IMR-90 (cell line): Measurements from ENCODE around the gene CRYGN. TPM values are rescaled to one million over a fixed set of nuclear protein-coding genes. Genes with fewer than 3 reads are reported as not detected.

Experiments used
- ATAC-seq: fragments of 200-7000 bp; cut with Tn5 transposase; 2 replicates; pipeline ENCODE4 v1.9.1; 2020; ENCODE audit warnings: low read depth, mild to moderate bottlenecking, moderate library complexity
- BruUV-seq: library from RNA; stranded (reverse); fragments of 400-500 nt; replicated peaks from 2 replicates; lab custom pipeline; 2021; lab: Mats Ljungman, UMichigan
- CTCF ChIA-PET: fragments of 300-600 bp; formaldehyde crosslinking; extraction: SDS; loops from one replicate; lab custom pipeline; 2021; ENCODE audit warnings: antibody characterized with exemption; lab: Yijun Ruan, JAX
- POLR2A ChIA-PET: fragments of 300-600 bp; sonication (Branson Sonifier 250); formaldehyde crosslinking; loops from one replicate; lab custom pipeline; 2022; ENCODE audit warnings: antibody characterized with exemption; ENCODE audit not compliant: unreplicated experiment; lab: Charles Lee
- DNase-seq: peaks from one replicate; pipeline ENCODE4 v3.0.0; 2013
- H2AFZ ChIP-seq: replicated peaks from 2 replicates; pipeline ENCODE3; 2013; ENCODE audit warnings: low read length, mild to moderate bottlenecking; ENCODE audit not compliant: poor library complexity
- H2AK5ac ChIP-seq: 2 replicates; pipeline ENCODE4 v1.6.1; 2013; ENCODE audit warnings: low read depth, low read length, inconsistent platforms
- H2AK9ac ChIP-seq: replicated peaks from 2 replicates; pipeline ENCODE3; 2013; ENCODE audit warnings: mild to moderate bottlenecking, low read depth, low read length, moderate library complexity; ENCODE audit not compliant: poor library complexity
- H2BK120ac ChIP-seq: 2 replicates; pipeline ENCODE4 v1.6.1; 2013; ENCODE audit warnings: low read depth, low read length, inconsistent platforms
- H2BK15ac ChIP-seq: 3 replicates; pipeline ENCODE4 v1.6.1; 2013; ENCODE audit warnings: low read depth, low read length, inconsistent platforms
- H2BK20ac ChIP-seq: 2 replicates; pipeline ENCODE4 v1.6.1; 2013; ENCODE audit warnings: low read depth, mild to moderate bottlenecking, inconsistent platforms, low read length, moderate library complexity
- H2BK5ac ChIP-seq: 2 replicates; pipeline ENCODE4 v1.6.1; 2013; ENCODE audit warnings: mild to moderate bottlenecking, low read depth, low read length, inconsistent platforms; ENCODE audit not compliant: poor library complexity, severe bottlenecking
- H3K14ac ChIP-seq: replicated peaks from 2 replicates; pipeline ENCODE4 v1.6.1; 2013; ENCODE audit warnings: low read depth, low read length, inconsistent platforms
- H3K18ac ChIP-seq: 2 replicates; pipeline ENCODE4 v1.6.1; 2013; ENCODE audit warnings: low read depth, low read length, control low read depth
- H3K23ac ChIP-seq: 2 replicates; pipeline ENCODE4 v1.6.1; 2013; ENCODE audit warnings: low read depth, low read length, inconsistent platforms
- H3K27ac ChIP-seq: 2 replicates; pipeline ENCODE4 v1.5.1; 2013; ENCODE audit warnings: mild to moderate bottlenecking, control low read depth, low read length; ENCODE audit not compliant: insufficient read depth
- H3K27me3 ChIP-seq: 2 replicates; pipeline ENCODE4 v1.6.1; 2013; ENCODE audit warnings: low read length; ENCODE audit not compliant: control insufficient read depth, insufficient read depth
- H3K36me3 ChIP-seq: 2 replicates; pipeline ENCODE4 v1.6.1; 2013; ENCODE audit warnings: low read length, mixed read lengths; ENCODE audit not compliant: control insufficient read depth, insufficient read depth
- H3K4ac ChIP-seq: 2 replicates; pipeline ENCODE4 v1.6.1; 2013; ENCODE audit warnings: low read depth, low read length, inconsistent platforms
- H3K4me1 ChIP-seq: 2 replicates; pipeline ENCODE4 v1.6.1; 2013; ENCODE audit warnings: low read length, mixed read lengths; ENCODE audit not compliant: control insufficient read depth, insufficient read depth
- H3K4me2 ChIP-seq: 2 replicates; pipeline ENCODE4 v1.6.1; 2013; ENCODE audit warnings: low read depth, mild to moderate bottlenecking, control low read depth, low read length, moderate library complexity
- H3K4me3 ChIP-seq: 2 replicates; pipeline ENCODE4 v1.5.1; 2013; ENCODE audit warnings: low read depth, mild to moderate bottlenecking, control low read depth, low read length, moderate library complexity; ENCODE audit not compliant: insufficient read depth
- H3K56ac ChIP-seq: 2 replicates; pipeline ENCODE4 v1.6.1; 2013; ENCODE audit warnings: low read length, inconsistent platforms; ENCODE audit not compliant: insufficient read depth; ENCODE audit errors: extremely low read depth
- H3K79me1 ChIP-seq, 2 experiments: 2 replicates each; pipeline ENCODE4 v1.6.1; 2013; ENCODE audit warnings: low read length in 2 of 2, inconsistent platforms in 1 of 2, low read depth in 1 of 2
- H3K9ac ChIP-seq: 2 replicates; pipeline ENCODE4 v1.6.1; 2013; ENCODE audit warnings: low read depth, low read length, control low read depth
- H3K9me1 ChIP-seq: 2 replicates; pipeline ENCODE4 v1.6.1; 2013; ENCODE audit warnings: low read length, inconsistent platforms; ENCODE audit not compliant: insufficient read depth
- H3K9me3 ChIP-seq: 2 replicates; pipeline ENCODE4 v1.6.1; 2013; ENCODE audit warnings: low read length; ENCODE audit not compliant: control insufficient read depth, insufficient read depth
- H4K20me1 ChIP-seq: 2 replicates; pipeline ENCODE4 v1.6.1; 2013; ENCODE audit warnings: low read length, inconsistent platforms; ENCODE audit not compliant: insufficient read depth
- H4K5ac ChIP-seq: 2 replicates; pipeline ENCODE4 v1.6.1; 2013; ENCODE audit warnings: mild to moderate bottlenecking, low read depth, low read length, control low read depth
- H4K8ac ChIP-seq, 2 experiments: 2 replicates each; pipeline ENCODE4 v1.6.1; 2013; ENCODE audit warnings: low read depth in 2 of 2, low read length in 2 of 2, control low read depth in 1 of 2, inconsistent platforms in 1 of 2
- H4K91ac ChIP-seq: 2 replicates; pipeline ENCODE4 v1.6.1; 2013; ENCODE audit warnings: low read depth, low read length, inconsistent platforms; ENCODE audit not compliant: insufficient read depth
- BHLHE40 ChIP-seq: fragments of 150-350 bp; IDR thresholded peaks from 2 replicates; pipeline ENCODE4 v1.6.1; 2016; ENCODE audit warnings: mild to moderate bottlenecking, low read depth, low read length
- CHD1 ChIP-seq: IDR thresholded peaks from 2 replicates; pipeline ENCODE4 v1.6.1; 2012; ENCODE audit warnings: low read depth, low read length, improper control_type of control experiment
- MXI1 ChIP-seq: IDR thresholded peaks from 2 replicates; pipeline ENCODE4 v1.6.1; 2012; ENCODE audit warnings: low read depth, mild to moderate bottlenecking, low read length, moderate library complexity, borderline replicate concordance
- POLR2A ChIP-seq: IDR thresholded peaks from 2 replicates; pipeline ENCODE4 v1.6.1; 2012; ENCODE audit warnings: mild to moderate bottlenecking, low read depth, low read length
- RFX5 ChIP-seq: IDR thresholded peaks from 2 replicates; pipeline ENCODE4 v1.8.0; 2012; ENCODE audit warnings: low read depth, mild to moderate bottlenecking, low read length, moderate library complexity
- SMC3 ChIP-seq: fragments of 150-350 bp; IDR thresholded peaks from 2 replicates; pipeline ENCODE4 v1.6.1; 2016; ENCODE audit warnings: low read depth, mild to moderate bottlenecking, antibody characterized with exemption, low read length, moderate library complexity
- WGBS, 2 experiments: methylation state at CpG; one replicate each; pipeline versions ENCODE4 v1.1.5 to v1.1.7; 2013; ENCODE audit warnings: missing lambda C conversion rate in 2 of 2; ENCODE audit not compliant: insufficient read length in 1 of 2; ENCODE audit errors: extremely low coverage in 2 of 2; 5-methylcytosine and 5-hydroxymethylcytosine counted together
- dilution Hi-C: fragments of 300-500 bp; cut with HindIII; formaldehyde crosslinking; loops from one replicate; pipeline ENCODE4 v1.14.3; 2018; ENCODE audit warnings: low sequenced_read_pairs; ENCODE audit not compliant: unreplicated experiment
- in situ Hi-C: fragments of 300-500 bp; cut with MboI; formaldehyde crosslinking; loops from 3 replicates; pipeline ENCODE4 v1.14.3; 2019; ENCODE audit warnings: low sequenced_read_pairs, inconsistent platforms, mixed read lengths
- intact Hi-C: fragments of 100-400 bp; cut with micrococcal nuclease; formaldehyde crosslinking; loops from 2 replicates; pipeline ENCODE4 v1.10.0; 2022
- polyA plus RNA-seq, 3 experiments: library from polyadenylated mRNA; depleted of rRNA; stranded (reverse); fragments of >200 nt; gene quantifications; 2 replicates each; pipeline ENCODE4 v1.2.3, GENCODE V29; 2012; ENCODE audit warnings: low replicate concordance in 1 of 3
- total RNA-seq: library from RNA; depleted of rRNA; stranded (reverse); fragments of >200 nt; gene quantifications from 2 replicates; pipeline ENCODE4 v1.2.3, GENCODE V29; 2012
- TF ChIP-seq, protein P1 (sequence below): fragments of 150-350 bp; IDR thresholded peaks from 2 replicates; pipeline ENCODE4 v1.6.1; 2016; ENCODE audit warnings: low read depth, mild to moderate bottlenecking, low read length, moderate library complexity, borderline replicate concordance
- TF ChIP-seq, protein P2 (sequence below): conservative IDR thresholded peaks from 2 replicates; pipeline ENCODE4 v1.5.1; 2012; ENCODE audit warnings: mild to moderate bottlenecking, low read depth, low read length, improper control_type of control experiment

Gene CRYGN
- total and polyA plus RNA-seq, 2 of the 4 experiments (the other 2 are of a cell fraction) = not detected

DNA sequence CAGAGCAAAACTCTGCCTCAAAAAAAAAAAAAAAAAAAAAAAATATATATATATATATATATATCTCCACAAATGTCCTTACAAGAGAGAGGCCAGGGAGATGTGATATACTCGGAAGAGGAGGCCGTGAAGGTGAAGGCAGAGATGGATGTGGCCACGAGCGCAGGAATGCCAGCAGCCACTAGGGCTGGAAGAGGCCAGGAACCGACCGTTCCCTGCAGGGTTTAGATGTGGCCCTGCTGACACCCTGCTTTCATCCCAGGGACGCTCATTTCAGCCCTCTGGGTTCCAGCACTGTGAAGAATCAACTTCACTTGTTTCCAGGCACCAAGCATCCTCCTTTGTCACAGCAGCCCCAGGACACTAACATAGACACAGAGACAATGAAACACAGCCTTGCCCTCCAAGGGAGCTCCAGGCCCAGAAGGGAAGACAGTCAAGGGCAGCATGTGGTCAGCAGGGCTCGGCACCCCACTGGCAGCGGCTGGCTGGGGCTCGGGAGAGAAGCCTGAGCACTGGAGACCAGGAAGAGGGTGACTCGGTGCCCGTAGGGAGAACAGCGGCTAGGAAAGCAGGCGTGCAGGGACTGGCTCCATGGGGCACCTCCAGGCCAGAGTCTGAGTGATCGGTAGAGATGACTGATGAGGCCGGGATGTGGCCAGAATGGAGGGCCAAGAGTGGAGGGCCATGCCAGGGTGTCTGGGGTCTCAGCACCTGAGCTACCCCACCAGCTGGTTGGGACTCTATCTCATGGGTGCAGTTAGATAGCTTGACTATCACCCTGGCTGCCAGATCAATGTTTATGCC, 37.7 kb downstream of the CRYGN start:
- H3K56ac ChIP-seq = no peak overlapping the region
- no peak overlapping the region for H2BK20ac ChIP-seq
- H2AK9ac ChIP-seq = no peak overlapping the region
- no peaks in the 10 kb centered on the region for H3K36me3 ChIP-seq
- H2AFZ ChIP-seq = no peak overlapping the region
- H2BK120ac ChIP-seq = no peak overlapping the region
- POLR2A ChIA-PET = no interaction called here
- no peak overlapping the region for H2BK5ac ChIP-seq
- peaks cover 5% of the 10 kb centered on the region; the same call in 1 of the 2 replicates for H3K4me1 ChIP-seq
- no peak overlapping the region for H3K4me2 ChIP-seq
- no peak overlapping the region for H3K23ac ChIP-seq
- no TSS peak for BruUV-seq
- no peaks in the 10 kb centered on the region for H4K20me1 ChIP-seq
- H3K27me3 ChIP-seq = peaks cover 18% of the 10 kb centered on the region
- no peak overlapping the region for H4K91ac ChIP-seq
- no peak for DNase-seq
- H3K9ac ChIP-seq = no peak overlapping the region
- no peak overlapping the region for H3K14ac ChIP-seq
- 89% methylated on average over 9 of the region's 16 CpGs; no CpG with 5 or more reads in 1 of the 2 experiments for WGBS, 2 experiments
- H3K27ac ChIP-seq = no peak overlapping the region
- in situ Hi-C loops = no loop called here
- no peak for ATAC-seq
- dilution Hi-C loops = no loop called here
- no peak overlapping the region for H2AK5ac ChIP-seq
- CTCF ChIA-PET = interaction anchor here (0.6 kb wide), 1 partner anchor 49 kb away, joined by 4 read pairs; no protein-coding TSS in a partner anchor
- H3K9me1 ChIP-seq = no peaks in the 10 kb centered on the region
- no peak overlapping the region for H3K18ac ChIP-seq
- no peak overlapping the region for H4K8ac ChIP-seq
- no peak for TF ChIP-seq RFX5
- TF ChIP-seq, protein P1, sequence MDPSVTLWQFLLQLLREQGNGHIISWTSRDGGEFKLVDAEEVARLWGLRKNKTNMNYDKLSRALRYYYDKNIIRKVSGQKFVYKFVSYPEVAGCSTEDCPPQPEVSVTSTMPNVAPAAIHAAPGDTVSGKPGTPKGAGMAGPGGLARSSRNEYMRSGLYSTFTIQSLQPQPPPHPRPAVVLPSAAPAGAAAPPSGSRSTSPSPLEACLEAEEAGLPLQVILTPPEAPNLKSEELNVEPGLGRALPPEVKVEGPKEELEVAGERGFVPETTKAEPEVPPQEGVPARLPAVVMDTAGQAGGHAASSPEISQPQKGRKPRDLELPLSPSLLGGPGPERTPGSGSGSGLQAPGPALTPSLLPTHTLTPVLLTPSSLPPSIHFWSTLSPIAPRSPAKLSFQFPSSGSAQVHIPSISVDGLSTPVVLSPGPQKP = no peak
- TF ChIP-seq MXI1 = no peak
- no peak for TF ChIP-seq POLR2A
- no peak for TF ChIP-seq CHD1
- TF ChIP-seq, protein P2, sequence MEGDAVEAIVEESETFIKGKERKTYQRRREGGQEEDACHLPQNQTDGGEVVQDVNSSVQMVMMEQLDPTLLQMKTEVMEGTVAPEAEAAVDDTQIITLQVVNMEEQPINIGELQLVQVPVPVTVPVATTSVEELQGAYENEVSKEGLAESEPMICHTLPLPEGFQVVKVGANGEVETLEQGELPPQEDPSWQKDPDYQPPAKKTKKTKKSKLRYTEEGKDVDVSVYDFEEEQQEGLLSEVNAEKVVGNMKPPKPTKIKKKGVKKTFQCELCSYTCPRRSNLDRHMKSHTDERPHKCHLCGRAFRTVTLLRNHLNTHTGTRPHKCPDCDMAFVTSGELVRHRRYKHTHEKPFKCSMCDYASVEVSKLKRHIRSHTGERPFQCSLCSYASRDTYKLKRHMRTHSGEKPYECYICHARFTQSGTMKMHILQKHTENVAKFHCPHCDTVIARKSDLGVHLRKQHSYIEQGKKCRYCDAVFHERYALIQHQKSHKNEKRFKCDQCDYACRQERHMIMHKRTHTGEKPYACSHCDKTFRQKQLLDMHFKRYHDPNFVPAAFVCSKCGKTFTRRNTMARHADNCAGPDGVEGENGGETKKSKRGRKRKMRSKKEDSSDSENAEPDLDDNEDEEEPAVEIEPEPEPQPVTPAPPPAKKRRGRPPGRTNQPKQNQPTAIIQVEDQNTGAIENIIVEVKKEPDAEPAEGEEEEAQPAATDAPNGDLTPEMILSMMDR = no peak
- TF ChIP-seq BHLHE40 = no peak
- TF ChIP-seq SMC3 = no peak
- no peak overlapping the region for H4K5ac ChIP-seq
- no peak overlapping the region for H3K4ac ChIP-seq
- no peaks in the 10 kb centered on the region for H3K9me3 ChIP-seq
- intact Hi-C loops = no loop called here
- no peak overlapping the region for H3K4me3 ChIP-seq
- no peaks in the 10 kb centered on the region for H3K79me1 ChIP-seq
- H2BK15ac ChIP-seq = no peak overlapping the region
